ENCODE data around the gene GAA.

GAA gene

DNA sequence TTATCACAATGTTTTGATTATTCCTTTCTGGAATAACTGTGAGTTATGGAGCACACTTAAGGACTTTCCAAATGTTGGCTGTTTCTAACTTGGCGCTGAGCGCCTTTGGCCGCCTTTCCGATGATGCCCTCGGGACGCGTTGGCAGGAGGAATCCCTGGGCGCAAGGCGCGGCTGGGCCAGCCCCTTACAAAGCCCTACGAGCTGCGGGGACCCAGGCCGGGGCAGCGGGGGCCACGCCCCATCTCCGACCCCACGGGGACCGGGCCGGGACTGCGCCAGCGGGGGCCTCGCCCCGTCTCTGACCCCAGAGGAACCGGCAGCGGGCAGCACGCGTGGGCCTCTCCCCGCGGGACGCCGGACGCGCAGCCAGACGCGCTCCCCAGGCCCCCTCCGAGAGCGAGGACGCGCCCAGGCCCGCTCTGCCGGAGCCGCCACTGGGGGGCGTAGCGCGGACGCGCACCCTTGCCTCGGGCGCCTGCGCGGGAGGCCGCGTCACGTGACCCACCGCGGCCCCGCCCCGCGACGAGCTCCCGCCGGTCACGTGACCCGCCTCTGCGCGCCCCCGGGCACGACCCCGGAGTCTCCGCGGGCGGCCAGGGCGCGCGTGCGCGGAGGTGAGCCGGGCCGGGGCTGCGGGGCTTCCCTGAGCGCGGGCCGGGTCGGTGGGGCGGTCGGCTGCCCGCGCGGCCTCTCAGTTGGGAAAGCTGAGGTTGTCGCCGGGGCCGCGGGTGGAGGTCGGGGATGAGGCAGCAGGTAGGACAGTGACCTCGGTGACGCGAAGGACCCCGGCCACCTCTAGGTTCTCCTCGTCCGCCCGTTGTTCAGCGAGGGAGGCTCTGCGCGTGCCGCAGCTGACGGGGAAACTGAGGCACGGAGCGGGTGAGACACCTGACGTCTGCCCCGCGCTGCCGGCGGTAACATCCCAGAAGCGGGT, at the start of gene GAA:
GAA (plus strand) TSS at position 571 of the 935 bp plus-strand sequence. CDS start 3,006 bp downstream, outside the sequence.
- peak; percentile 91 for DNase-seq

DNA sequence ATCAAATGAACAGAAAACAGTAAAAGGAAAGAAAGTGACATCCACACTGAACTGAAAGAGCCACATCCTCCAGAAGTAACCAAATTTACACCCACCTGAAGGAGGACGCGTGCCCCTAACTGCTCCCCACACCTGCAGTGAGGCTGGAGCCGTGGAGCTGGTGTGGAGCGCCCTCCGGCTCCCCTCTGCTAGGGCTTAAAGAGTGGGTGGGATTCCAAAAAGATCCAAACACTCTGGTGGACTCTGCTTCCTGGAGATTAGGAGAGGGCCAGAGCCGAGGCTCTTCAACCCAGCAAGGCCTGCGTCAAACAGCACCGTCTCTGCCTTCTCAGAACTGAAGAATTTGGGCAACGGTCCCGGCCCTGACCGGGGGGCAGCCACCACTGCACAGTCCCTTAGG, 49.7 kb upstream of the GAA start:
- DNase-seq, result no peak

DNA sequence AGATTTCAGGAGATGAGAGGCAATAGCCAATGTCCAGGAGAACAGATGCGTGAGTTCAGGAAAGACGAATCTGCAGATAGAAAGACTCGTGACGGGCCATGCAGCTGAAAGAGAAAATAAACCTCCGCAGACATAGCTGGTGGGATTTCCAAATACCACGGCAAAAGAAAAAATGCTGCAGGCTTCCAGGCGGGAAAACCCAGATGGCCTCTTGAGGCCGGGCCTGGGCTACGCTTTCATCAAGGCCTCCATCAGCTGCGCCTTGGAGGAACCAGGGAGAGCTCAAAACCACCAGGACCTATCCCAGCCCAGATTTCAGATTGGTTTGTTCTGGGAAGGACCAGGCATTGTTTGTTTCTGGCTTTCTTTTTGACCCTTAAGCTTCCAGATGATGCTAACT, 48.3 kb upstream of the GAA start:
- no peak for DNase-seq

GRCh38 chr17:80055597-80055996, 45.8 kb upstream of the GAA start:
- DNase-seq, result no peak

- DNase-seq, result no peak
Observed at GRCh38 chr17:80058311-80058955, 42.9 kb upstream of the GAA start.

DNA sequence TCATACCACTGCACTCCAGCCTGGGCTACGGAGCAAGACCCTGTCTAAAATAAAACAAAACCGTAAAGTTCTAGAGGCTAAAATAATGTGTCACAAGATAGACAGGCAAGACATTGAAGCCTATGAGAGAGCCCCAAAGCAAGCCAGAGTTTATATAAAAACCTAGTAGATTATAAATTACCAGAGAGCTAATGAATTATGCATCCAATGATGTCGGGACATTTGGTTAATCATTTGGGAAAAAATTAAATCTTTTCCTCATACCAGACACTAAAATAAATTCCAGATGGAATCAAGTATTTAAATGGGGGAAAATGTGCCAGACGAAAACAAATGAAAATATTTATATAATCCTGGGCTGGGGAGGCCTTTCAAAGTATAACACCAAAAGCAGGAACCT, 40.7 kb upstream of the GAA start:
- DNase-seq, result no peak

DNA sequence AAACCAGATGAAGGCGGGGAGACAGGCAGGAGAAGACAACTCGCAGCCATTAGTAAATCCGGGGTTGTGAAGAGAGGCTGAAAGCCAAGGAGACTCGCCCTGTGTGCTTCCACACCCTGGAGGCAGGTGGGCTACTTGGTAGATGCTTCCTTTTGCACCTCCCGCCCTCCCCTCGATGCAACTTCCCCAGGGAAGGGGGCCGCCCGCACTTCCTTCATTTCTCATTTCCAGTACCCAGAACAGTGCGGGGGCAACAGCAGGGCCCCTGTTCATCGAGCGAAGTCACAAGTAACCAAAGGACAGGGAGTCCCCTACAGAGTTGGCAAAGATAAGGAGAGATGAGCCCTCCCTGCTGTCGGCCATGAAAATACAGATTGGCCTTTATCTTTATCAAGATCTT, 40.0 kb upstream of the GAA start:
- DNase-seq, result no peak

DNA sequence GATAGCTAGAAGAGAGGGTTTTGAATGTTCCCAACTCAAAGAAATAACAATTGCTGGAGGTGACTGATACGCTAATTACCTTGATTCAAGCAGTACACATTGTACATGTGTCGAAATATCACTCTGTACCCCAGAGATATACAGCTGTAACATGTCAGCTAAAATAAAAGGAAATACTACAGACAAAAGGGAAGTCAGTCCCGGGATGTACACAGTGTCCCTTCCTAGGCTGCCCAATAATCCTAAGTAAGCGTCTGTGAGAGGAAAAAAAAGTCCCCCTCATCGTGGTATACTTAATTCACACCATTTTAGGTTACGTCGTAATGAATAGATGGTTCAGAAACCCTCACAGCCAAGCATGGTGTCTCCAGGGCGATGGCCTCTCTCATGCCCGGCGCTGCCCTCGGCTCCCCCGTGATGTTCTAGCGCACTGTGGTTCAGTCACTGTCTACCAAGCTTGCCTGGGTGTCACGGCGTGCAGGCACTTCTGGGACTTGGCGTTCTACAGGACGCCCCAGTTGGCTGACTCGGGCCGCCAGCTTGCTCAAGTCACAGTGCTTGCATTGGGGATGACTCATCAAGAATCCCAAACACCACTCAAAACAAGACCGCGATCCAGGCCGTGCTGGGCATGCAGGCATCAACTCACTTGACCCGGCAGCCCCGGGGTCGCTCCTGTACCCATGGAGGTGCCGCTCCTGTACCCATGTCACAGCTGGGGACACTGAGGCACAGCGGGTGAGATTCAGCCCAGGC, 37.4 kb upstream of the GAA start:
- no peak for DNase-seq

GRCh38 chr17:80064696-80065095, 36.7 kb upstream of the GAA start:
- DNase-seq, result no peak

- no peak for DNase-seq
Observed at GRCh38 chr17:80065478-80066170, 35.8 kb upstream of the GAA start.

DNA sequence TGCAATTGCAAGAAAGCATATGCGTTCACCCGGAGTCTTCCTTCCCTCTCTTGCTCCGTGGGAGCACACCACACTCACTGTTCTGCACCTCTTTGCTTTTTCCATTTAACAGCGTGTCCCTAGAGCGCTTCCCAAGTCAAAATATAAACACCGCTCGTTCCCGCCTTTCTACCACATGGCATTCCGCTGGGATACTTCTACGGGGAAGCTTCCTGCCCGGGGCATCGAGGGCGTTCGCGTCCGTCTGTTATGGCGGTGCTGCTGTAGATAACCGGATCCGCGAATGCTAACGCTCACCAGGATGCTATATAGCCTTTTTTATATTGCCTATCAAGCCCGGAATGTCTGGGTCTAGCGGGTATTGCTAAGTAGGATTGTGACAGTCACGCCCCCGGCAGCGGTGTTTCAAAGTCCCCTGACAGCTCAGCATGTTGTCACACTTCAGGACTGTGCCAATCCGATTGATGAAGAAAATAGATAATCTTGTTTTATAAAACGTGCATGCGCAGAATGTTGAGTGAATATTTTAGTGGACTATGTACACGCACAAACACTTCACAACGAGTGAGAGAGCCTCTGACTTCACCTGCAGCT, 33.9 kb upstream of the GAA start:
- no peak for DNase-seq

DNA sequence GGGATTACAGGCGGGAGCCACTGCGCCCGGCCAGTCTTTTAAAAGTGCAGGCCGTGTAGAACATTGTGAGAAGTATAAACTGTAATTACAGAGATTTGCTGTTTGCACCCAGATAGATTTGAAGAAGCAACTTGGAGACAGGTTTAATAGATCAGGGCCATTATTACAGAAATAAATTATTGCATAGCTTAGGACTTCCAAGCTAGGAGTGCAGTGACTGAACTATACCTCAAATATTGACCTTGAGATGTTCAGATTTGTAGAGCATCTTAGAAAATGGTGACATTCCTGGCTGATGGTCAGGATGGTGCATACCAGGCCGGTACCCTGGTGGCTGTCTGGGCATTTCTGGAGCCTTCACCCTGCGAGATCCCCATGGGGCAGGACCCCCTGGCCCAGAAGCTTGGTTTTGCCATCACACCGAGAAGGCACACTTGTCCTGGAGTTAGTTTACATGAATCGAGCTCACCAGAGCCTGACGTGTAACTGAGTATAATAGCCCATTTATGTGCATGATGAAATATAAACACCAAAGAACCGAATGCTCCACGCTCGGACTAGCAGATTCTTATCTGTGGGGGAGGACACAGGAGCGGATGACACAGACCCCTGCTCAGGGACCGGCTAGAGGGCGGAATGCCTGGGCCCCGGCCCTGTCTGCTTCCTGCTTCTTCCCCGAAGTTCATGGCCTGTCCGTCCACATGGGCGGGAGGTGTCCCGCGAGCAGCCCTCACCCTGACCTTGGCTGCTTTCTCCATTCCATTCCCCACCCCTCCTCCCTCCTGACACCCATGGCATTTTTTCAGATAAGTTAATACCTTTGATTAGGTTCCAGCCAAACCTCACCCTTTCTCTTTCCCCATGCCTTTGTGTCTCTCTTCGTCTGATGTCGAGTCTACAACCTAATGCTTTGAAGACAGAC, 32.8 kb upstream of the GAA start:
- DNase-seq, result no peak

DNA sequence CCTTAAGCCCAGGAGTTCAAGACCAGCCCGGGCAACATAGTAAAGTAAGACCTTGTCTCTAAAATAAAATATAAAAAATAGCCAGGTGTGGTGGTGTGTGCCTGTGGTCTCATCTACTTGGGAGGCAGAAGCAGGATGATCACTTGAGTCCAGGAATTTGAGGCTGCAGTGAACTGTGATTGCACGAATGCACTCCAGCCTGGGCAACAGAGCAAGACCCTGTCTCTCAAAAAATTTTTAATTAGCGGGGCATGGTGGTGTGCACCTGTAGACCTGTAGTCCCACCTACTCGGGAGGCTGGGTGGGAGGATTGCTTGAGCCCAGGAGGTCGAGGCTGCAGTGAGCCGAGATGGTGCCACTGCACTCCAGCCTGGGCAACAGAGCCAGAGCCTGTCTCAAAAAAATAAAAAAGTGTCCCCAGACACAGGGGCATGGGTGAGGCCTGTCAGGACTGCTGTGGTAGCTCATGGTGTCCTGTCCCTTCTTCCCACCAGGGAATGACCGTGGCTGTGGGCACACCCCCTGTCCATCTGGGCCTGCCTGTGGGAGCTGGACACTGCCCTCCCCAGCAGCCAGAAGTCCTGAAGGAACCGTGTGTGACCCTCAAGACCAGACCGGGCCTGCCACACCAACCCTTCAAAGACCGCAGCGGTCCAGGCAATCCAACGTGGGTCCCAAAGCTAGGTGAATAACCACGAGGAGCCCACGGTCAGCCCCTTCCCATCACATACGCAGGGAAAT, 30.8 kb upstream of the GAA start:
- DNase-seq, result no peak

DNA sequence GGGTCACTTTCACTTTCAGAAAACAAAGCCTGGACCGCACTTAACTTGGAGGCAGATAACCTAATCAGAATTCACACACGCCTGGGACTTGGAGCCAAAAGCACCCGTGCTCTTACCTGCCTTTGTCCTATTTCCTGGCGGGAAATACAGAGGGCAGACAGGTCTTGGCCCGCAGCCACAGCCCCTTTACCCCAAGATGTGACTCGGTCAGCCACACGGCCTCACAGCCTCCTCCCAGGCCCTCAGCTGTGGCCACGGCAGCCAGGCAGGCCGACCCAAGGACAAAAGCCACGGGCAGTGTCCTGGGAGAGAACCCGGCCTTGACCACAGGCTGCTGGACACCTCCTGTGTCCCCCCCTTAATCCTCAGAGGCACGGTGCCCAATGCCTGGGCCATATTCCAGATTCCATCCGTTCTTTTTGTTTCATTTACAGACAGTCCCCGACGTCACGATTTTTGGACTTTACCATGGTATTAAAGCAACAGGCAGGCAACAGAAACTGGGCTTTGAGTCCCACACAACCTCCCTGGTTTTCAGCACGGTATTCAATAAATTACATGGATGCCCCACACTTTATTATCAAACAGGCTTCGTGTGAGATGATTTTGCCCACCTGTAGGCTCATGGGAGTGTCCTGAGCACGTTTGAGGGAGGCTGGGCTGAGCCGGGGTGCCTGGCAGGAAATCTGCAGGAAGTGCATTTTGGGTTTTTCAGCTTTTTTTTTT, 30.1 kb upstream of the GAA start:
- no peak for DNase-seq

DNA sequence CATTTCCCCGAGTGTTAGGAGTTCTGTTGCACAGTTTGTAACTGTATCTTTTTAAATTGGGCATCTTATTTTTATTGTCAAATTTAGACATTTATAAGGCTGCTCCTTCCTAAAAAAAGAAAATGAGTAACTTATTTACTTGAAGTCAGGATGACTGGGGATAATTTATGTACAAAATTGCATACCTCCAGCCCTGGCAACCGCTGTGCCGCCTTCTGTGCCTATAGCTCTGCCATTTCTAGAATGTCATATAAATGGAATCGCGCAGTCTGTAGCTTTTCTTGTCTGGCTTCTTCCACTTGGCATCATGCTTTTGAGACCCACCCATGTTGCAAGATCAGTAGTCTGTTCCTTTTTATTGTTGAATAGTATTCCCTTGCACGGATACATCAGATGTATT, 29.0 kb upstream of the GAA start:
- DNase-seq, result no peak

DNA sequence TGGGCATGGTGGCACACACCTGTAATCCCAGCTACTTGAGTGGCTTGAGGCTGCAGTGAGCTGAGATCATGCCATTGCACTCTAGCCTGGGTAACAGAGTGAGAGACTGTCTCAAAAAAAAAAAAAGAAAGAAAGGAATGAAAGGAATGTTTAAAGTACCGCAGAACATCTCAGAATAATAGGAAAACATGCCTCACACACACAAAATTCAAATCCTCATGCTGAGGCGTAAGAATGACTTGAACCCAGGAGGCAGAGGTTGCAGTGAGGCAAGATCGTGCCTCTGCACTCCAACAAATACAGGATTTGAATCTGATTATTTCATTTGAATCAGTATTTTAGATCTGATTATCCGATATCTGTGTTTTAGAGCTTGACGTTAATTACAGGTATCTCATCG, 21.3 kb upstream of the GAA start:
- no peak for DNase-seq

DNA sequence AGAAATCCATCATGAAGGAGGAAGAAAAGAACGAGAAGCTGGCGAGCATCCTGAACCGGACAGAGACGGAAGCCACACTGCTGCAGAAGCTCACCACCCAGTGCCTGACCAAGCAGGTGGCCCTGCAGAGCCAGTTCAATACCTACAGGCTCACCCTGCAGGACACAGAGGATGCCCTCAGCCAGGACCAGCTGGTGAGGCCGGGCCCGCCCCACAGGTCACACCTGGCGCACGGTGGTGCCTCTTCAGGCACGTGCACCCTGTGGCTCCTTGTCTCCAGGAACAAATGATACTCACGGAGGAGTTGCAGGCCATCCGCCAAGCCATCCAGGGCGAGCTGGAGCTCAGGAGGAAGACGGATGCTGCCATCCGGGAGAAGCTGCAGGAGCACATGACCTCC, 19.8 kb upstream of the GAA start:
- DNase-seq, result no peak

DNA sequence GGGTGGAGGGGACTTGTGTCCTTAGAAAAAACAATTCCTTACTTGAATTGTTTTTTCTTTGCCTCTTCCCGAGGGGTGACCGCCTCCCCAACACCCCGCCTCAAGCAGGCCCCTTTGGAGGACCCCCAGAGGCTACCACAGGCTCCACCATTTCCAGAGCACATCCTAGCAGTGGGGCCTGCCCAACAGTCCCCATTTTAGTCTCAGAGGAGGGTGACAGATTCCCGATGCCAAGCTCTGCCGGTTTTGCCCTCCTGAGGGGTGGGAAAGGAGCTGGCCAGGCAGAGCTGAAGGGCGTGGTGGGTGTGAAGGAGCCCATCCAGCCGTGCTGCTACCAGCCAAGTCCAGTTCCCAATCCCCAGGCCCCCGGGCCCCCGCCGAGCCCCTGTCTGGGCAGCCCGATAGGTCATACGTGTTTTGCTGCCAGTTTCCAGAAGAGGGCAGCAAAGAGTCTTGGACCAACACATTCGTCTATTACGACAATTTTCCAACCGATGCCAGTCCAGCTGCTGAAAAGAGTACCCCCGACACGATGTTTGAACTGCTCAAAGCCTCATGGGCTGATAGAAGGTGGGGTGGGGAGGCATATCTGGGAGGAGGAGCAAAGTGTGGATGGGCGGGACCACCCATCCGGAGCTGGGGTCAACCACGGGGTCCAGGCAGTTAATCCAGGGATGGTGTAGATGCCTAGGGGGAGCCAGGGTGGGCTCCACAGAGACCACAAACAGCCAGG, 18.8 kb upstream of the GAA start:
- peak; percentile 58 for DNase-seq

DNA sequence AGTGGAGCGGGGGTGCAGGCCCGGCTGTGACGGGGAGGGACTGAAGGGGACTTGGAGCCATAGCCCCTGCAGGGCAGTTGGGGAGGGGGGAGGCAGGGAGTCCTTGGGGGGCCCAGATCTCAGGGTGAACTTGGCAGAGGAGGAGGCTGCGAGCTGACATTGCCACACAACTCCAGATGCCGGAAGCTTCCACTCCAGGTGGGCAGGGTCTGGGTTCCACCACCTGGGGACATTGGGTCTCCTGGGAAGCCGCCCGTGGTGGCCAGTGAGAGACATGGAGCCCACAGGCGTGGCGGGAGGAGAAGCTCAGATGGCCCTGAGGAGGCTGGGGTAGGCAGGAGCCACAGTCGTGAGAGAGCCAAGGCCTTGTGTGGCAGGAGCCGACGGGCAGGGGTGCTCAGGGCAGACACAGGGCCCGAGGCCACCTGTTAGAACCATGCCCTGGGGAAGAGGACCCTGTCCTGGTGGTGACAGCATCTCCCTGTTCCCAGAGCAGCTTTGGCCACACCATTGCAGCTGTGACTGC, 18.2 kb upstream of the GAA start:
- no peak for DNase-seq

Data from left hindlimb (tissue), 1 donor.